Stimulated activated CD4-positive, alpha-beta T cell treated with anti-CD3 and anti-CD28 coated beads, TNF-alpha, amount 100 ng/mL, for 48 hours (primary cell): ENCODE data around the gene OLFML2B.
A peak's percentile ranks its signal among the peaks of the same experiment; 100 is the strongest.
"Not testable (repeated sequence)": the region's sequence is repeated elsewhere in the genome, so short reads cannot be mapped to it uniquely, and the experiment has no call there.

Source experiments
- DNase-seq, 3 donors: peaks; one replicate each; pipeline ENCODE4 v3.0.0-alpha.2; 2020; ENCODE audit warnings: low read depth in 3 of 3

The OLFML2B gene

GRCh38 chr1:162023547-162024501 is at the start of gene OLFML2B:
OLFML2B (minus strand) TSS chr1:162023869; CDS start chr1:162023430, 439 bp downstream.
- peak in 2 of 3 donors; percentile 19 to 40 for DNase-seq

- DNase-seq, result no peak
Measured at GRCh38 chr1:162072740-162073139, 49.1 kb upstream of the OLFML2B start.

DNA sequence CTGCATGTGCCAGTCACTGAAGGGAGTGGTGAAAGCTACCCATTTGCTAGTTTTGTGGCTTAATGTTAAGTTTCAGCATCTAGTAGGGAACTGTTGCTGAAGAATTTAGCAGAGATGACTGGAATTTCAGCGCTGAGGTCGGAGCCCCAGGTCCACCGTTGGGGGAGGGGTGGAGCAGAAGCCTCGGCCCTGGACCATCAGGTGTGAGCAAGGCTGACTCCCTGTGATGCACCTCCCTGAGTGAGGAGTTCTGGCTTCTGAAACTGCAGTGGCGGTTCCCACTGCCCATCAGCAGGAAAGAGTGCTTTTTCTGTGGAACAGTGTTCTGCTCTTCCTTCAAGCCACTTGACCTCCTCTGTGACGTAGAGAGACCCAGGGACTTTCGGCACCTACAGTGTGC is 47.2 kb upstream of the OLFML2B start:
- no peak for DNase-seq

- DNase-seq, result peak in 1 of 3 donors; percentile 3
Measured at GRCh38 chr1:162070094-162070748, 46.6 kb upstream of the OLFML2B start.

DNA sequence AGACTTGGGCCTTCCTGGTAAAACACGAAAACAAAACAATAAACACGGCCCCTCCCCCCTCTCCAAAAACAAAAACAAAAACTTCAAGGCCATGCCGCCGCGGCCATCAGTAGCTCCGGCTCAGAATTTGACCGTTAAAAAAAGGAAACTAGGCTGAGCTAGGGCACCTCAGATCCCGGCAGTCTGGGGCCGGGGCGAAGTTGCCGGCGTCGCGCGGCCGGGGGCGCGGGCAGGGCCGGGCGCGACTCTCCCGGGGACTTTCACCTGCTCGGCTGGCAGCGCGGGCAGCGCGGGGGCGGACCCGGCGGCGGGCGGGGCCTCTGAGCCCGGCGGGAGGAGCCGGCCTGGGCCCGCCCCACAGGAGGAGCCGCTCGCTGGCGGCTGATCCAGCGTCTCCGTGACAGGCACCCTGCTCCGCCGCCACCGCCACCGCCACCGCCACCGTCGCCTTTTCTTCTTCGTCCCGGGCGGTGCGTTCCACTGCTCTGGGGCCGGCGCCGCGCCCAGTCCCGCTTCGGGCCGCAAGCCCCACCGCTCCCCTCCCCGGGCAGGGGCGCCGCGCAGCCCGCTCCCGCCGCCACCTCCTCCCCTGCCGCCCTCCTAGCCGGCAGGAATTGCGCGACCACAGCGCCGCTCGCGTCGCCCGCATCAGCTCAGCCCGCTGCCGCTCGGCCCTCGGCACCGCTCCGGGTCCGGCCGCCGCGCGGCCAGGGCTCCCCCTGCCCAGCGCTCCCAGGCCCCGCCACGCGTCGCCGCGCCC is 45.8 kb upstream of the OLFML2B start, which contains the start of gene NOS1AP:
NOS1AP (plus strand) TSS at position 358 of the 760 bp plus-strand sequence. CDS start 487 bp downstream, outside the sequence.
- peak; percentile 62 to 72 (median 64) for DNase-seq

- no peak for DNase-seq
Measured at GRCh38 chr1:162068301-162068700, 44.6 kb upstream of the OLFML2B start.

DNA sequence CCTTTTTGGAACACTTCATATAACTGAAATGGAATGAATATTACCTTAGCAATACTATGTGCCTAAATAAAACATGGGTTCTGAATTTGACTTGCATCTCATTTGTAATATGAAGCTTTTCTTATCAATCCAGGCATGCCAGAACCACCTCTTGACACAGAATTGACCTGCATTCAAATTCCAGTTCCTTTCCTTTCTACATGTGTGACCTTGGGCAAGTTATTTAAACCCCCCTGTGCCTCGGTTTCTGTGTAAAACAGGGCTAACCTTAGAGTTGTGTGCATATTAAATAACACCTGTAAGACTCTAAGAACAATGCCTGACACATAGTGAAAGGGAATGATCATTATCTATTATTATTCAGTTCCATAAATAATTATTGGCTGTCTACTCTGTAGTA is 43.8 kb upstream of the OLFML2B start:
- no peak for DNase-seq

DNA sequence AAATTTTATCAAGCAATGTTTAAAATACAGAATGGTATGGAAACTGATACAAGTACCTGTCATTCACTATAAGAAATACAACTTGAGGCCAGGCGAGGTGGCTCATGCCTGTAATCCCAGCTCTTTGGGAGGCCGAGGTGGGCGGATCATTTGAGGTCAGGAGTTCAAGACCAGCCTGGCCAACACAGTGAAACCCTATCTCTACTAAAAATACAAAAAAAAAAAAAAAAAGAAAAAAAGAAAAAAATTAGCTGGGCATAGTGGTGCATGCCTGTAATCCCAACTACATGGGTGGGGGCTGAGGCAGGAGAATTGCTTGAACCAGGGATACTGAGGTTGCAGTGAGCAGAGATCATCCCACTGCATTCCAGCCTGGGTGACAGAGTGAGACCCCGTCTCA is 43.2 kb upstream of the OLFML2B start:
- DNase-seq, result not testable (repeated sequence)

GRCh38 chr1:162065016-162065415 is 41.3 kb upstream of the OLFML2B start:
- no peak for DNase-seq

DNA sequence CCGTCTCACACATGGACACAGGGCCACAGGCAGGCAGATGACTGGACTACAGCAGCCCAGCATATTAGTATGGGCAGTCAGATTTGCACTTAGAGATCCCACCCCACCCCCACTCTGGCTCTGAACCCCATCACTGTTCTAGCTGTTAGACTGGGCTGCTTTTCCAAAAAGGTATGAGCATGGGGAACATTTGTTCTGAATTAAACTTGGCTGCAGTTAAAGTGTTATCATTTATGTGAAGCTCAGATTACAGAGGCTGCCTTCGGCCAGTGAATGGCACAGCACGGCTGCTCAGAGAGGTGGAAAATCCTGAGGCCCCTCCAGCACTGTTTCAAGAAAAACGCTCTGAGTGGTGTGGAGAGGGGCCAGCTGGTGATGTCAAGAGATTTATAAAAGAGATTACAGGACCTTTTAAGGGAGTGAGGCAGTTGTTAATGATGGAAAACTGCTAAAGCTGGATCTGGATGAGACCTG is 38.9 kb upstream of the OLFML2B start:
- DNase-seq, result no peak

- no peak for DNase-seq
Measured at GRCh38 chr1:162060314-162060713, 36.6 kb upstream of the OLFML2B start.

- DNase-seq, result no peak
Measured at GRCh38 chr1:162059721-162060120, 36.1 kb upstream of the OLFML2B start.

DNA sequence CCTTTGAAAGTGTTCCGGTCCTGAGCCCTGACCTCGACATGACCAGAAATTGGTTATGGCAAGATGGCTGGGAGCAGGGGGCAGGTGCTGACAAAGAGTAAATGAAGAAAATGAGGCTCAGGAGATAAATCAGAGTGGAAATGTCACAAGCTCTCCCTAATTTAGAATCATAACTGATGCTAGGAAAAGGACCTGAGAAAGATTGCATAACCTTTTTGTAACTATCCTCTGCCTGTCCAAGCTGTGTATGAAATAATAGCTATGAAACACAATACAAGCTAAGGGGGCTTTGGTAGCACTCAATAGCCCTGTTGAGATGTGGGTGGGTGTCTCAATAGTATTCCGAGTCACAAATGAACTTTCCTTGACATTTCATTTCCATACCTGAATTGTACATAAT is 32.9 kb upstream of the OLFML2B start:
- no peak for DNase-seq

- peak in 1 of 3 donors; percentile 15 for DNase-seq
Measured at GRCh38 chr1:162056043-162056442, 32.4 kb upstream of the OLFML2B start.

DNA sequence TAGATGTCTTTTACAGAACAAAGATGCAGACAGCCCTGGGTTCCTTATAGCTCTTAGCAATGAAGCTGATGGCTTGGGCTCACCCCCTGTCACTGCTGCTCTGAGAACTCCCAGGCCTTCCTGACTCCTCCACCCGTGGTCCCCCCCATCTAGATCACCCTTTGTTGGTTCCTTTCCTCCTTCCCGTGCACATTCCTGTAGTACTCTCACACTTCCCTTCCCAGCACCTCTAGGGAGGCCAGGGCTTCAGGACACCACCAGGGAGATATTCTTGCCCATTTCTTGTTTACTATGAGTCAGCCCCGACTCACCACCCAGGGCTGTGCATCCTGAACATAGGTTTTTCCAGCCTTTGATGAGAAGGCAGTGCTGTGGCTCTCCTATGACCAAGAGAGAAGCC is 31.4 kb upstream of the OLFML2B start:
- no peak for DNase-seq

GRCh38 chr1:162053949-162054348 is 30.3 kb upstream of the OLFML2B start:
- DNase-seq, result not testable (repeated sequence)

- DNase-seq, result no peak
Measured at GRCh38 chr1:162046921-162047320, 23.3 kb upstream of the OLFML2B start.

- DNase-seq, result no peak
Measured at GRCh38 chr1:162042361-162042760, 18.7 kb upstream of the OLFML2B start.

DNA sequence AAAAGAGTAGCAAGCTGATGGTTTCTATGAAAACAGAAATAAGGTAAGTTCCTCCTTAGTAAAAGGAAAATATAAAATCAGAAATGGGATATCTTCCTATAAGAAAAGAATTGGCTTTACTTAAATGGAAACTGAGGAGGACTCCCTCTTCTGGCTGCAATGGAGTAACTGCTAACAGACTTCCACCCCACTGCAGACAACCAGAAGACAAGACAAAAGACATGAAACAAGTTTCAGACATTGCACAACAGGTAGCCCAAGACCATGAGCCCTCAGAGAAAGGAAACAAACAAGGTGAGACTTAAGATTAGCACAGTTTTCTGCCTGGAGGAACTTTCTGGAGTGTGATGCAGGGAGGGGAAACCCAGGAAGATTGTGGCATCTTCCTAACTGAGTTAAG is 17.0 kb upstream of the OLFML2B start:
- DNase-seq, result no peak

GRCh38 chr1:162040001-162040400 is 16.3 kb upstream of the OLFML2B start:
- no peak for DNase-seq

GRCh38 chr1:162038624-162039023 is 15.0 kb upstream of the OLFML2B start:
- no peak for DNase-seq

GRCh38 chr1:162036163-162036562 is 12.5 kb upstream of the OLFML2B start:
- no peak for DNase-seq
